Suprapubic skin (tissue), 4 donors: ENCODE measurements around the gene NPFF.

Experiments
- CTCF ChIP-seq, 2 donors: fragments of 200-600 bp in 1 of 2; fragments of 450-650 bp in 1 of 2; sonication (generic) in 1 of 2; IDR thresholded peaks; one replicate each; pipeline ENCODE4 v1.5.1; 2016 to 2019; ENCODE audit warnings: antibody characterized with exemption in 2 of 2, mild to moderate bottlenecking in 1 of 2, moderate library complexity in 1 of 2
- EP300 ChIP-seq: sonication (generic); formaldehyde crosslinking; IDR thresholded peaks from one replicate; pipeline ENCODE4 v1.6.1; 2017; ENCODE audit warnings: antibody characterized with exemption
- POLR2A ChIP-seq, 2 donors: fragments of 450-650 bp; IDR thresholded peaks; one replicate each; pipeline ENCODE4 v1.6.1; 2017; ENCODE audit warnings: antibody characterized with exemption in 2 of 2, mild to moderate bottlenecking in 2 of 2, moderate library complexity in 2 of 2
- POLR2AphosphoS5 ChIP-seq, 3 donors: sonication (generic); formaldehyde crosslinking; IDR thresholded peaks; one replicate each; pipeline ENCODE4 v1.6.1; 2017; ENCODE audit warnings: antibody characterized with exemption in 3 of 3

GRCh38 chr12:53497461-53497860, 9.8 kb downstream of the NPFF start:
- TF ChIP-seq POLR2AphosphoS5 (IDR thresholded peaks at IDR 0.05) (no peak), CTCF (IDR thresholded peaks at IDR 0.05) (no peak), EP300 (no peak), POLR2A (IDR thresholded peaks at IDR 0.05) (no peak)
